ENCODE data around the gene TAF6L.

DNA sequence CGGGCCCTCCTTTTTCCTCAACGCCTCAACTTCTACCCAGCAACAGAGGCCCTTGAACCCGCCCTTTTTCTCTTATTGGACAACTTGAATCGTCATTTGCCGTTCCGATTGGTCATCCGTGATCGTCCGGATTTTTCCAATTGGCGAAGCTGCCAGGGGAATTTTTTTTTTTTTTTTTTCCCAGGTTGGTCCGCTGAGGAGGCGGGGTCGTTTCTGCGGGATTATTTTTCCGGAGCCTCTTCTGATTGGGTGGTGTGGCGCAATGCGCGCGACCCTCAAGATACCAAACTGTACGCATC, 43.4 kb upstream of the TAF6L start:
- TF ChIP-seq POLR2A (IDR thresholded peaks at IDR 0.05) (no peak), CTCF (IDR thresholded peaks at IDR 0.05) (no peak)
